Right kidney (tissue), 9 donors: ENCODE measurements around the gene TACC2.
"Not testable (repeated sequence)": the region's sequence is repeated elsewhere in the genome, so short reads cannot be mapped to it uniquely, and the experiment has no call there.

Experiments used
- DNase-seq: peaks from one replicate; pipeline ENCODE4 v3.0.0-alpha.2; 2016
- long read RNA-seq, 8 donors: transcript quantifications; one replicate each; lab custom pipeline, GENCODE V29; 2026

The TACC2 gene
- long read RNA-seq, donor 1, partial matches to known transcripts: 10 of 13 reads
- long read RNA-seq, donor 1, other reads (novel, unspliced or antisense): 0 of 13 reads
- long read RNA-seq, donor 2, partial matches to known transcripts: 5 of 7 reads
- long read RNA-seq, donor 2, other reads (novel, unspliced or antisense): 0 of 7 reads
- long read RNA-seq, donor 3: 0 reads
- long read RNA-seq, donor 4, transcript TACC2-205 (13 exons, 3,281 nt): major isoform, 5 of 20 reads
- long read RNA-seq, donor 4, partial matches to known transcripts: 11 of 20 reads
- long read RNA-seq, donor 4, other reads (novel, unspliced or antisense): 0 of 20 reads
- long read RNA-seq, donor 5, partial matches to known transcripts: 10 of 14 reads
- long read RNA-seq, donor 5, other reads (novel, unspliced or antisense): 0 of 14 reads
- long read RNA-seq, donor 6, partial matches to known transcripts: 6 of 10 reads
- long read RNA-seq, donor 6, other reads (novel, unspliced or antisense): 0 of 10 reads
- long read RNA-seq, donor 7, partial matches to known transcripts: 7 of 19 reads
- long read RNA-seq, donor 7, other reads (novel, unspliced or antisense): 7 of 19 reads
- long read RNA-seq, donor 8, partial matches to known transcripts: 0 of 4 reads
- long read RNA-seq, donor 8, other reads (novel, unspliced or antisense): 0 of 4 reads

GRCh38 chr10:121988361-121989324, at the start of gene TACC2:
TSS of gene TACC2 (plus strand) at chr10:121989163. CDS start at chr10:122021982, 32,819 bp downstream.
- DNase-seq: no peak

GRCh38 chr10:121941532-121941931, 47.4 kb upstream of the TACC2 start:
- no peak for DNase-seq

GRCh38 chr10:121942749-121943416, 46.1 kb upstream of the TACC2 start:
- DNase-seq: no peak

- DNase-seq: no peak
Observed at GRCh38 chr10:121947343-121948330, 41.3 kb upstream of the TACC2 start.

GRCh38 chr10:121949049-121949448, 39.9 kb upstream of the TACC2 start:
- DNase-seq: no peak

- no peak for DNase-seq
Observed at GRCh38 chr10:121949451-121949850, 39.5 kb upstream of the TACC2 start.

GRCh38 chr10:121952226-121952625, 36.7 kb upstream of the TACC2 start:
- DNase-seq: no peak

GRCh38 chr10:121956111-121957061, 32.6 kb upstream of the TACC2 start:
- no peak for DNase-seq

GRCh38 chr10:121959671-121960070, 29.3 kb upstream of the TACC2 start:
- DNase-seq: no peak

GRCh38 chr10:121961456-121961855, 27.5 kb upstream of the TACC2 start:
- no peak for DNase-seq

- DNase-seq: no peak
Observed at GRCh38 chr10:121965996-121966395, 23.0 kb upstream of the TACC2 start.

- DNase-seq: not testable (repeated sequence)
Observed at GRCh38 chr10:121969086-121969485, 19.9 kb upstream of the TACC2 start.

GRCh38 chr10:121974019-121974534, 14.9 kb upstream of the TACC2 start:
- no peak for DNase-seq

GRCh38 chr10:121974535-121975294, 14.2 kb upstream of the TACC2 start, which contains the start of gene NSMCE4A:
TSS of gene NSMCE4A (minus strand) at chr10:121975217. CDS start at chr10:121975165, 52 bp downstream.
- peak; percentile 96 for DNase-seq

- no peak for DNase-seq
Observed at GRCh38 chr10:121975295-121976086, 13.5 kb upstream of the TACC2 start.

GRCh38 chr10:121976607-121977006, 12.4 kb upstream of the TACC2 start:
- no peak for DNase-seq

- no peak for DNase-seq
Observed at GRCh38 chr10:121978511-121978910, 10.5 kb upstream of the TACC2 start.
